Measurements from ENCODE around the gene RAI1.

- TF ChIP-seq CTCF (IDR thresholded peaks at IDR 0.05 in 8 of 11, conservative IDR thresholded peaks at IDR 0.05 in 3 of 11): no peak
- no peak for TF ChIP-seq POLR2A (IDR thresholded peaks at IDR 0.05)
- TF ChIP-seq POLR2AphosphoS5 (IDR thresholded peaks at IDR 0.05): no peak
Measured at GRCh38 chr17:17742133-17742621, 60.9 kb downstream of the RAI1 start.

All from spleen (tissue), 7 donors.